Prostate gland (tissue), 2 donors: ENCODE data around the gene BTBD10. TPM values are rescaled to one million over a fixed set of nuclear protein-coding genes. Genes with fewer than 3 reads are reported as not detected.
"Not testable (repeated sequence)": the region's sequence is repeated elsewhere in the genome, so short reads cannot be mapped to it uniquely, and the experiment has no call there.

ENCODE experiments used
- DNase-seq: peaks from one replicate; pipeline ENCODE4 v3.0.0-alpha.2; 2019; ENCODE audit warnings: low spot score
- H3K27ac ChIP-seq, 2 donors: fragments of 200-600 bp; sonication (generic); 2 replicates each; pipeline ENCODE4 v1.5.1; 2017 to 2019
- H3K27me3 ChIP-seq: fragments of 200-600 bp; sonication (generic); replicated peaks from 2 replicates; pipeline ENCODE4 v1.5.1; 2019; ENCODE audit not compliant: insufficient read depth
- H3K36me3 ChIP-seq, 2 donors: fragments of 200-600 bp; sonication (generic); 1 replicate in 1 of 2; 2 replicates in 1 of 2; pipeline versions ENCODE4 v1.5.1 to v1.8.1; 2017 to 2019
- H3K4me1 ChIP-seq: fragments of 200-600 bp; sonication (generic); replicated peaks from 2 replicates; pipeline ENCODE4 v1.5.1; 2019
- H3K4me3 ChIP-seq, 2 donors: fragments of 200-600 bp; sonication (generic); 2 replicates each; pipeline ENCODE4 v1.5.1; 2017 to 2019
- H3K9me3 ChIP-seq: fragments of 200-600 bp; sonication (generic); 2 replicates; pipeline ENCODE4 v1.5.1; 2017
- CTCF ChIP-seq, 4 experiments: fragments of 200-600 bp in 2 of 4; fragments of 450-650 bp in 2 of 4; sonication (generic) in 2 of 4; IDR thresholded peaks; 1 replicate in 3 of 4; 2 replicates in 1 of 4; pipeline ENCODE4 v1.5.1; 2016 to 2019; ENCODE audit warnings: antibody characterized with exemption in 4 of 4, mild to moderate bottlenecking in 2 of 4, moderate library complexity in 2 of 4
- POLR2A ChIP-seq: fragments of 450-650 bp; IDR thresholded peaks from one replicate; pipeline ENCODE4 v1.6.1; 2016; ENCODE audit warnings: antibody characterized with exemption, mild to moderate bottlenecking
- POLR2AphosphoS5 ChIP-seq: sonication (generic); formaldehyde crosslinking; IDR thresholded peaks from one replicate; pipeline ENCODE4 v1.6.1; 2017; ENCODE audit warnings: antibody characterized with exemption
- WGBS: methylation state at CpG from one replicate; pipeline ENCODE4 v1.1.5; 2018; 5-methylcytosine and 5-hydroxymethylcytosine counted together
- intact Hi-C: fragments of 100-400 bp; cut with DNase I; formaldehyde crosslinking; loops from one replicate; pipeline ENCODE4 v1.14.2; 2022
- total RNA-seq, 2 donors: library from RNA; depleted of rRNA; stranded (reverse); fragments of >200 nt; gene quantifications; one replicate each; pipeline ENCODE4 v1.1.0, GENCODE V29; 2016

Gene BTBD10
- total RNA-seq, 2 donors from 2014 or later, result 21.9 to 31.8 TPM

DNA sequence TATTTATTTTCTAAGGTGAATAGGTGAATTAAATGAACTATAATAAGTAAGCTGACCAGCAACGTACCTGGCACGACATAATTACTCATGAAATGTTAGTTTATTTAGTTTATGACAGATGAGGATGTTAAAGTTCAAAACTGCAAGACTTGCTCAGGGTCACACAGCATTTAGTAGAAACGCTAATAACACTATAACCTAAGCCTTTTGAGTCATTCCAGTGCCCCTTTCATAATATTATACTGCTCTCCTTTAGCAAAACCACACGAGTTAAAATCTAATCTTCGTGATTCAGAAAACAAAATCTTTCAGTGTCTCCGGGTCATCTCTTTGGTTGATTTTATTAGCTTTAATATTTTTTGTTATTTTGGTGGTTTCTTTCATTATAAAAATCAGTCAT, 39.6 kb downstream of the BTBD10 start:
- Histone ChIP-seq H3K4me1 (no peaks in the 10 kb centered on the region), H3K27me3 (no peaks in the 10 kb centered on the region), H3K4me3 (no peak overlapping the region), H3K27ac (no peak overlapping the region), H3K36me3 (no peaks in the 10 kb centered on the region), H3K9me3 (no peaks in the 10 kb centered on the region)
- no peak for DNase-seq
- TF ChIP-seq POLR2AphosphoS5, result no peak
- TF ChIP-seq CTCF (IDR thresholded peaks at IDR 0.05), result no peak
- intact Hi-C loops, result no loop called here
- WGBS, result 79% methylated on average over 6 of the region's 6 CpGs

- Histone ChIP-seq H3K9me3 (no peaks in the 10 kb centered on the region), H3K36me3 (no peaks in the 10 kb centered on the region), H3K27me3 (no peaks in the 10 kb centered on the region), H3K27ac (no peak overlapping the region), H3K4me1 (no peaks in the 10 kb centered on the region), H3K4me3 (no peak overlapping the region)
- no peak for DNase-seq
- intact Hi-C loops, result no loop called here
- TF ChIP-seq CTCF (IDR thresholded peaks at IDR 0.05), result no peak
- no peak for TF ChIP-seq POLR2A
- no peak for TF ChIP-seq POLR2AphosphoS5
- 93% methylated on average over 6 of the region's 6 CpGs for WGBS
Observed at GRCh38 chr11:13421561-13421960, 41.5 kb downstream of the BTBD10 start.

DNA sequence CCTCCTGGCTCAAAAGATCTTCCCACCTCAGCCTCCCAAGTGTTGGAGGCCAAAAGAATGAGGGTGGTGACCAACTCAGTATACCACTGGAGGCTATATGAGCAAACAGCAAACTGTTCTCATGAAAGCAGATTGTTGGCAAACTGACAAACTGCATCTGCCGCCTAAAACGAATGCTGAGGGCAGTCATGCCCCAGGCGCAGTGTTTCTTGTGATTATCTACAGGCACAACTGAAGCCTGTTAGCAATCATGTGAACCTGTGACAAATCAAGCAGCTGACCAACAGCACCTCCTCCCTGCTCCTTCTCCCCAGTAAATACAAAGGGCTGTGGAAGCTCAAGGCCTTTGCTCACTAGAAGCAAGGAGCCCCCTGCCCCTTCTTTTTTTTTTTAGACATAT, 47.8 kb downstream of the BTBD10 start:
- WGBS, result 90% methylated on average over 3 of the region's 3 CpGs
- no peaks in the 10 kb centered on the region for H3K9me3 ChIP-seq
- intact Hi-C loops, result no loop called here
- TF ChIP-seq POLR2A, result no peak
- no peak for TF ChIP-seq CTCF (IDR thresholded peaks at IDR 0.05)
- no peak for TF ChIP-seq POLR2AphosphoS5
- H3K27me3 ChIP-seq, result no peaks in the 10 kb centered on the region
- no peaks in the 10 kb centered on the region for H3K36me3 ChIP-seq
- H3K4me3 ChIP-seq, result no peak overlapping the region
- H3K4me1 ChIP-seq, result no peaks in the 10 kb centered on the region
- no peak overlapping the region for H3K27ac ChIP-seq
- DNase-seq, result no peak

- WGBS, result 95% methylated on average over 4 of the region's 4 CpGs
- H3K27ac ChIP-seq, result no peak overlapping the region
- no peaks in the 10 kb centered on the region for H3K27me3 ChIP-seq
- H3K4me1 ChIP-seq, result no peaks in the 10 kb centered on the region
- DNase-seq, result no peak
- no peak overlapping the region for H3K4me3 ChIP-seq
- intact Hi-C loops, result no loop called here
- TF ChIP-seq POLR2A (no peak), CTCF (IDR thresholded peaks at IDR 0.05) (no peak), POLR2AphosphoS5 (no peak)
- no peaks in the 10 kb centered on the region for H3K9me3 ChIP-seq
- H3K36me3 ChIP-seq, result no peaks in the 10 kb centered on the region
Observed at GRCh38 chr11:13405220-13405619, 57.8 kb downstream of the BTBD10 start.

DNA sequence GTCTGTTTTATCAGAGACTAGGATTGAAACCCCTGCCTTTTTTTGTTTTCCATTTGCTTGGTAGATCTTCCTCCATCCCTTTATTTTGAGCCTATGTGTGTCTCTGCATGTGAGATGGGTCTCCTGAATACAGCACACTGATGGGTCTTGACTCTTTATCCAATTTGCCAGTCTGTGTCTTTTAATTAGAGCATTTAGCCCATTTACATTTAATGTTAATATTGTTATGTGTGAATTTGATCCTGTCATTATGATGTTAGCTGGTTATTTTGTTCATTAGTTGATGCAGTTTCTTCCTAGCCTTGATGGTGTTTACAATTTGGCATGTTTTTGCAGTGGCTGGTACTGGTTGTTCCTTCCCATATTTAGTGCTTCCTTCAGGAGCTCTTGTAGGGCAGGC, 64.7 kb downstream of the BTBD10 start:
- DNase-seq, H3K36me3 ChIP-seq, H3K27me3 ChIP-seq, H3K4me1 ChIP-seq, intact Hi-C loops, H3K9me3 ChIP-seq, H3K27ac ChIP-seq, H3K4me3 ChIP-seq: not testable (repeated sequence)
